Upper lobe of left lung (tissue), 4 donors: ENCODE results near the gene RECQL5.

Experiments
- POLR2A ChIP-seq, 4 donors: fragments of 450-650 bp; IDR thresholded peaks; one replicate each; pipeline ENCODE4 v1.5.1; 2016 to 2017; ENCODE audit warnings: antibody characterized with exemption in 4 of 4, mild to moderate bottlenecking in 2 of 4
- POLR2AphosphoS5 ChIP-seq, 2 donors: sonication (generic); formaldehyde crosslinking; IDR thresholded peaks; one replicate each; pipeline ENCODE4 v1.5.1; 2017; ENCODE audit warnings: antibody characterized with exemption in 2 of 2
- TF ChIP-seq, protein P1 (sequence below), 6 experiments: fragments of 450-650 bp in 4 of 6; fragments of 200-600 bp in 2 of 6; sonication (generic) in 2 of 6; IDR thresholded peaks; one replicate each; pipeline ENCODE4 v1.5.1; 2016 to 2019; ENCODE audit warnings: antibody characterized with exemption in 6 of 6

GRCh38 chr17:75667825-75668224 lies 871 bp upstream of the RECQL5 start:
- TF ChIP-seq POLR2AphosphoS5 (IDR thresholded peaks at IDR 0.05) (no peak), POLR2A (IDR thresholded peaks at IDR 0.05) (no peak)
- TF ChIP-seq, protein P1, sequence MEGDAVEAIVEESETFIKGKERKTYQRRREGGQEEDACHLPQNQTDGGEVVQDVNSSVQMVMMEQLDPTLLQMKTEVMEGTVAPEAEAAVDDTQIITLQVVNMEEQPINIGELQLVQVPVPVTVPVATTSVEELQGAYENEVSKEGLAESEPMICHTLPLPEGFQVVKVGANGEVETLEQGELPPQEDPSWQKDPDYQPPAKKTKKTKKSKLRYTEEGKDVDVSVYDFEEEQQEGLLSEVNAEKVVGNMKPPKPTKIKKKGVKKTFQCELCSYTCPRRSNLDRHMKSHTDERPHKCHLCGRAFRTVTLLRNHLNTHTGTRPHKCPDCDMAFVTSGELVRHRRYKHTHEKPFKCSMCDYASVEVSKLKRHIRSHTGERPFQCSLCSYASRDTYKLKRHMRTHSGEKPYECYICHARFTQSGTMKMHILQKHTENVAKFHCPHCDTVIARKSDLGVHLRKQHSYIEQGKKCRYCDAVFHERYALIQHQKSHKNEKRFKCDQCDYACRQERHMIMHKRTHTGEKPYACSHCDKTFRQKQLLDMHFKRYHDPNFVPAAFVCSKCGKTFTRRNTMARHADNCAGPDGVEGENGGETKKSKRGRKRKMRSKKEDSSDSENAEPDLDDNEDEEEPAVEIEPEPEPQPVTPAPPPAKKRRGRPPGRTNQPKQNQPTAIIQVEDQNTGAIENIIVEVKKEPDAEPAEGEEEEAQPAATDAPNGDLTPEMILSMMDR (IDR thresholded peaks at IDR 0.05) = no peak
